HG03139 (cell line): ENCODE results near the gene VAMP3.

Source experiments
- ATAC-seq: cut with Tn5 transposase; IDR thresholded peaks from one replicate; pipeline ENCODE4 v1.9.1; 2021; ENCODE audit not compliant: unreplicated experiment

VAMP3 gene

DNA sequence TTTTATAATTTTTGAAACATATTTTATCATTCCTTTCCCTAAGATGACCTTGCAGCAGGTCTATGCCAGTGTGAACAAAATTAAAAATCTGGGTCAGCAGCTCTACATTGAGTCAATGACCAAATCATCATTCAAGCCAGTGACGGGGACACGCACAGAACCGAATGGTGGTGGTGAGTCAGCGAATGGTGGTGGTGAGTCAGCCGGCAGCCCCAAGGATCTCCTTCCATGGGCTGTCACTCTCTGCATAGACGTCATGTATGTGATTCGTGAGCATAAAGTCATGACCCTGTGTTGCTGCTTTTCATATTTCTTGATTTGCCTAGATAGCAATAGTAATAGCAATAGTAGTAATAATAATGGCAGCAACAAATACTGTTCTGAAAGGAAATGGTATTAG is 39.3 kb downstream of the VAMP3 start:
- no peak for ATAC-seq

DNA sequence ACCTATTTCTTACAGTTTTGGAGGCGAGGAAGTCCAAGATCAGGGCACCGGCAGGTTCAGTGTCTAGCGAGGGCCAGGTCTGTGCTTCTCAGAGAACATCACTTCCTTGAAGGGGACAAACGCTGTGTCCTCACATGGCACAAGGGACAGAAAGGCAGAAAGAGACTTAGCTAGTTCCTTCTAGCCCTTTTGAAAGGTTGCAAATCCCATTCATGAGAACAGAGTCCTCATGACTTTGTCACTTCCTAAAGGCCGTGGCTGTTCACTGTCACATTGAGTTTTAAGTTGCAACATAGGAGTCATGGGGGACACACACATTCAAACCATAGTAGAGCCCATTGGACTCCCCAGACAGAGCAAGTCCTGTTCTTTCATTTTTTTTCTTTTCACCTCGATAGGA is 40.4 kb downstream of the VAMP3 start:
- no peak for ATAC-seq

- no peak for ATAC-seq
Observed at GRCh38 chr1:7813677-7814373, 42.7 kb downstream of the VAMP3 start.

DNA sequence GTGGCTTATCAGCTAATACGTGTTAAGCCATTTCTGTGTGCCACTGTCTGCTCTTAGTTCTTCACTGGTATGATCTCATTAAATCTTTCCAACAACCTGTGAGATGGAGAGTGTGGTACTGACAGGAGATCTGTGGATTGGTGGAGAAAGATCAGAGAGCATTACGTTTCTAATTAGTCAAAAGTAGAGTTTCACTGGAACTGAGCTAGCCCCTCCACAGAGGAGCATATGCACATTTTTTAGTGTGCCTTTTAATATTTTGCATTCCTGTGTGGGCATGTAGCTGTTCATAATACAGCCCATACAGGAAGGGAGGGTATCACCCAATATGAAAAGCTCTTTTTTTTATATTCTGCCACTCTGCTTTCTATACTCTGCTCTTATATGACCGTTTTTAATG is 50.2 kb downstream of the VAMP3 start:
- ATAC-seq, result no peak

- ATAC-seq, result no peak
Observed at GRCh38 chr1:7824701-7825100, 53.6 kb downstream of the VAMP3 start.

DNA sequence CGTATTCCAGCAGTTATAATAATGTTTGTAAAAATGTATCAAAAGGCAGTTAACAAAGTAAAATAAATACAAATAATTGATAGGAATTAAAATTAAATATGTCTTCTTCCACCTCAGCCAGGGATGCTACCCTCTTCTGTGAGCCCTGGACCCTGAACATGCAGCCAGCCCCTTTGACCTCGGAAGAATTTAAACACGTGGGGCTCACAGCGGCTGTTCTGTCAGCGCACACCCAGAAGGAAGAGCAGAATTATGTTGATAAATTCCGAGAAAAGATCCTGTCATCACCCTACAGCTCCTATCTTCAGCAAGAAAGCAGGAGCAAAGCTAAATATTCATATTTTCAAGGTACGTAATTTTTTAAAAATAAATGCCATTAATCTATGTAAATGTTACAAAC is 55.3 kb downstream of the VAMP3 start:
- ATAC-seq, result no peak

GRCh38 chr1:7827126-7827955 is 56.2 kb downstream of the VAMP3 start:
- no peak for ATAC-seq
